Esophagus (tissue), 2 donors: ENCODE data around the gene NTN4. TPM values are rescaled to one million over a fixed set of nuclear protein-coding genes. Genes with fewer than 3 reads are reported as not detected.

Source experiments
- H3K27ac ChIP-seq, 2 donors: one replicate each; pipeline ENCODE4 v1.5.1; 2013; ENCODE audit warnings: low read depth in 2 of 2, mild to moderate bottlenecking in 2 of 2, inconsistent platforms in 1 of 2, low read length in 1 of 2, moderate library complexity in 1 of 2
- H3K27me3 ChIP-seq, 2 donors: one replicate each; pipeline ENCODE4 v1.6.1; 2013; ENCODE audit warnings: low read length in 2 of 2, control low read depth in 1 of 2, mild to moderate bottlenecking in 1 of 2; ENCODE audit not compliant: insufficient read depth in 2 of 2, control insufficient read depth in 1 of 2
- H3K36me3 ChIP-seq, 2 donors: one replicate each; pipeline ENCODE4 v1.6.1; 2013; ENCODE audit warnings: low read length in 1 of 2; ENCODE audit not compliant: control insufficient read depth in 2 of 2, insufficient read depth in 2 of 2
- H3K4me1 ChIP-seq, 2 donors: one replicate each; pipeline ENCODE4 v1.6.1; 2013; ENCODE audit warnings: low read length in 1 of 2; ENCODE audit not compliant: control insufficient read depth in 2 of 2, insufficient read depth in 2 of 2
- H3K4me3 ChIP-seq, 2 donors: one replicate each; pipeline ENCODE4 v1.5.1; 2013; ENCODE audit warnings: low read length in 2 of 2, mild to moderate bottlenecking in 2 of 2, low read depth in 1 of 2, moderate library complexity in 1 of 2
- H3K9me3 ChIP-seq, 2 donors: one replicate each; pipeline ENCODE4 v1.6.1; 2013; ENCODE audit warnings: mild to moderate bottlenecking in 2 of 2, low read depth in 1 of 2, low read length in 1 of 2, moderate library complexity in 1 of 2; ENCODE audit not compliant: control insufficient read depth in 2 of 2, insufficient read depth in 1 of 2
- WGBS, 2 donors: extraction: QIAGEN DNeasy Blood & Tissue Kit; methylation state at CpG; one replicate each; pipeline ENCODE4 v1.1.7; 2013; 5-methylcytosine and 5-hydroxymethylcytosine counted together
- polyA plus RNA-seq, 2 donors: library from polyadenylated mRNA; stranded (reverse); fragments of 200-250 nt; gene quantifications; one replicate each; pipeline ENCODE4 v1.2.3, GENCODE V29; 2013
- donor health status: healthy with polysubstance abuse.
- donor health status: Bipolar disorder and iron deficiency.

Gene NTN4
- polyA plus RNA-seq, 2 donors: 3.8 to 6.2 TPM

GRCh38 chr12:95614390-95614982 lies 176.1 kb downstream of the NTN4 start:
- Histone ChIP-seq H3K27ac (no peak overlapping the region), H3K9me3 (no peaks in the 10 kb centered on the region), H3K27me3 (no peaks in the 10 kb centered on the region), H3K4me3 (no peak overlapping the region), H3K4me1 (no peaks in the 10 kb centered on the region), H3K36me3 (no peaks in the 10 kb centered on the region)
- WGBS, 2 donors: 87 to 91% methylated on average over 2 of the region's 2 CpGs

GRCh38 chr12:95613021-95613420 lies 177.5 kb downstream of the NTN4 start:
- H3K27ac ChIP-seq: no peak overlapping the region
- no peak overlapping the region for H3K4me3 ChIP-seq
- H3K9me3 ChIP-seq: no peaks in the 10 kb centered on the region
- no peaks in the 10 kb centered on the region for H3K27me3 ChIP-seq
- no peaks in the 10 kb centered on the region for H3K36me3 ChIP-seq
- 94 to 96% methylated on average over 7 of the region's 7 CpGs for WGBS, 2 donors
- H3K4me1 ChIP-seq: no peaks in the 10 kb centered on the region

- Histone ChIP-seq H3K4me1 (no peaks in the 10 kb centered on the region), H3K4me3 (no peak overlapping the region), H3K27ac (no peak overlapping the region), H3K9me3 (no peaks in the 10 kb centered on the region), H3K27me3 (no peaks in the 10 kb centered on the region), H3K36me3 (no peaks in the 10 kb centered on the region)
- 55 to 83% methylated on average over 2 of the region's 2 CpGs for WGBS, 2 donors
Observed at GRCh38 chr12:95611676-95612309, 178.8 kb downstream of the NTN4 start.

GRCh38 chr12:95608252-95609033 lies 182.1 kb downstream of the NTN4 start:
- Histone ChIP-seq H3K9me3 (no peaks in the 10 kb centered on the region), H3K4me3 (no peak overlapping the region), H3K27me3 (no peaks in the 10 kb centered on the region), H3K4me1 (no peaks in the 10 kb centered on the region), H3K36me3 (no peaks in the 10 kb centered on the region), H3K27ac (peak overlapping the region in 1 of 2 donors; percentile 30)
- 30 to 32% methylated on average over 13 of the region's 13 CpGs for WGBS, 2 donors

Other genes starting within 250 kb of the NTN4 start
- under 1 TPM; 0.43 to 0.44 TPM for gene USP44, start 239.3 kb downstream of the NTN4 start, polyA plus RNA-seq
- 100 to 1,000 TPM in 1 of 2 donors, 10 to 100 TPM in 1; 43.4 to 100 TPM for gene SNRPF, start 68.2 kb upstream of the NTN4 start, polyA plus RNA-seq
- not detected for gene CCDC38, start 151.8 kb upstream of the NTN4 start, polyA plus RNA-seq
- under 1 TPM; 0.33 TPM for gene AMDHD1, start 152.6 kb upstream of the NTN4 start, polyA plus RNA-seq
- gene HAL, start 205.6 kb upstream of the NTN4 start, polyA plus RNA-seq: 1 to 10 TPM; 1.1 to 2.0 TPM
- 10 to 100 TPM; 48.9 to 93.2 TPM for gene LTA4H, start 244.8 kb upstream of the NTN4 start, polyA plus RNA-seq